HG03439 (cell line): ENCODE data around the gene AK1.

Source experiments
- ATAC-seq: cut with Tn5 transposase; IDR thresholded peaks from one replicate; pipeline ENCODE4 v1.9.1; 2021; ENCODE audit warnings: mild to moderate bottlenecking, moderate library complexity; ENCODE audit not compliant: unreplicated experiment

The AK1 gene

GRCh38 chr9:127909839-127910273 is 32.4 kb upstream of the AK1 start:
- ATAC-seq, result no peak

GRCh38 chr9:127908660-127908926 is 31.1 kb upstream of the AK1 start:
- no peak for ATAC-seq

GRCh38 chr9:127907867-127908659 is 30.6 kb upstream of the AK1 start:
- no peak for ATAC-seq

- no peak for ATAC-seq
These were observed 28.3 kb upstream of the AK1 start for GRCh38 chr9:127905788-127906191.

GRCh38 chr9:127905004-127905728 is 27.7 kb upstream of the AK1 start:
- no peak for ATAC-seq

- ATAC-seq, result no peak
These were observed 27.1 kb upstream of the AK1 start for GRCh38 chr9:127904561-127905003.

GRCh38 chr9:127903557-127904475 is 26.3 kb upstream of the AK1 start:
- no peak for ATAC-seq

GRCh38 chr9:127899128-127899943 is 21.9 kb upstream of the AK1 start, which contains the start of gene ST6GALNAC6:
Gene ST6GALNAC6, minus strand, starts transcription at chr9:127899603. Its CDS starts 1,622 bp downstream, at chr9:127897981.
- peak; percentile 41 for ATAC-seq

- no peak for ATAC-seq
These were observed 21.1 kb upstream of the AK1 start for GRCh38 chr9:127898433-127899127.

GRCh38 chr9:127897193-127897692 is 19.8 kb upstream of the AK1 start:
- ATAC-seq, result no peak

- ATAC-seq, result no peak
These were observed 19.1 kb upstream of the AK1 start for GRCh38 chr9:127896395-127897192.

GRCh38 chr9:127895811-127896210 is 18.3 kb upstream of the AK1 start:
- ATAC-seq, result no peak

- no peak for ATAC-seq
These were observed 15.9 kb upstream of the AK1 start for GRCh38 chr9:127893392-127893791.

- no peak for ATAC-seq
These were observed 15.4 kb upstream of the AK1 start for GRCh38 chr9:127892831-127893230.

GRCh38 chr9:127890053-127890452 is 12.6 kb upstream of the AK1 start:
- no peak for ATAC-seq

- ATAC-seq, result no peak
These were observed 10.3 kb upstream of the AK1 start for GRCh38 chr9:127887792-127888191.

GRCh38 chr9:127886401-127886972 is 9.0 kb upstream of the AK1 start:
- ATAC-seq, result no peak

- ATAC-seq, result no peak
These were observed 8.2 kb upstream of the AK1 start for GRCh38 chr9:127885508-127886281.
